Endothelial cell of umbilical vein (primary cell): ENCODE data around the gene PRPH. TPM values are rescaled to one million over a fixed set of nuclear protein-coding genes. Genes with fewer than 3 reads are reported as not detected.

Experiments
- BruUV-seq: library from RNA; stranded (reverse); fragments of 400-500 nt; replicated peaks from 2 replicates; lab custom pipeline; 2021; lab: Mats Ljungman, UMichigan
- CTCF ChIA-PET: fragments of 300-600, 350-600 bp; sonication (Branson Sonifier 250); formaldehyde crosslinking; loops from one replicate; lab custom pipeline; 2021; ENCODE audit warnings: antibody characterized with exemption, inconsistent platforms; lab: Charles Lee
- POLR2A ChIA-PET: fragments of 300-600, 350-600 bp; sonication (Branson Sonifier 250); formaldehyde crosslinking; loops from one replicate; lab custom pipeline; 2021; ENCODE audit warnings: antibody characterized with exemption, inconsistent platforms; lab: Charles Lee
- DNase-seq: peaks from one replicate; pipeline ENCODE4 v3.0.0-alpha.2; 2011; ENCODE audit warnings: low read depth, low spot score
- FAIRE-seq: peaks from 2 replicates; lab custom pipeline; 2011; peaks lifted over from hg19 to GRCh38; lab: Jason Lieb, UNC
- H2AFZ ChIP-seq: 2 replicates; pipeline ENCODE4 v1.6.0; 2012; ENCODE audit warnings: low read depth, low read length, control low read depth, inconsistent platforms
- H3K27ac ChIP-seq: 2 replicates; pipeline ENCODE4 v1.5.1; 2011; ENCODE audit warnings: low read depth, mild to moderate bottlenecking, control low read depth, low read length, moderate library complexity; ENCODE audit not compliant: insufficient read depth
- H3K27me3 ChIP-seq, 2 experiments: 2 replicates each; pipeline versions ENCODE4 v1.6.0 to v1.6.1; 2011; ENCODE audit warnings: low read length in 2 of 2, mixed read lengths in 1 of 2; ENCODE audit not compliant: control insufficient read depth in 2 of 2, insufficient read depth in 2 of 2
- H3K36me3 ChIP-seq, 2 experiments: 2 replicates in 1 of 2; 3 replicates in 1 of 2; pipeline ENCODE4 v1.5.1; 2011; ENCODE audit warnings: low read length in 2 of 2, mild to moderate bottlenecking in 1 of 2, moderate library complexity in 1 of 2; ENCODE audit not compliant: control insufficient read depth in 2 of 2, insufficient read depth in 2 of 2; ENCODE audit errors: extremely low read depth in 1 of 2
- H3K4me1 ChIP-seq: 3 replicates; pipeline ENCODE4 v1.5.1; 2011; ENCODE audit warnings: mild to moderate bottlenecking, low read length; ENCODE audit not compliant: control insufficient read depth, insufficient read depth; ENCODE audit errors: extremely low read depth
- H3K4me2 ChIP-seq: 2 replicates; pipeline ENCODE4 v1.6.1; 2011; ENCODE audit warnings: low read length, control low read depth, mixed read lengths; ENCODE audit not compliant: insufficient read depth
- H3K4me3 ChIP-seq, 3 experiments: fragments of 200-600 bp in 1 of 3; sonication (generic), shearing (Covaris generic) in 1 of 3; replicated peaks in 1 of 3; 2 replicates each; pipeline ENCODE4 v1.5.1; 2011 to 2016; ENCODE audit warnings: control low read depth in 3 of 3, low read length in 3 of 3, mild to moderate bottlenecking in 2 of 3, inconsistent platforms in 1 of 3, low read depth in 1 of 3, moderate library complexity in 1 of 3; ENCODE audit not compliant: insufficient read depth in 1 of 3
- H3K79me2 ChIP-seq: 2 replicates; pipeline ENCODE4 v1.6.0; 2012; ENCODE audit warnings: low read length, inconsistent platforms; ENCODE audit not compliant: control insufficient read depth, insufficient read depth
- H3K9ac ChIP-seq: replicated peaks from 2 replicates; pipeline ENCODE3; 2011; ENCODE audit warnings: low read length, control low read depth; ENCODE audit not compliant: insufficient read depth; ENCODE audit errors: extremely low read depth
- H3K9me1 ChIP-seq: replicated peaks from 3 replicates; pipeline ENCODE4 v1.6.0; 2011; ENCODE audit warnings: mild to moderate bottlenecking, low read length; ENCODE audit not compliant: control insufficient read depth, insufficient read depth; ENCODE audit errors: extremely low read depth
- H3K9me3 ChIP-seq: replicated peaks from 2 replicates; pipeline ENCODE4 v1.5.1; 2012; ENCODE audit warnings: low read length, inconsistent platforms; ENCODE audit not compliant: control insufficient read depth, insufficient read depth
- H4K20me1 ChIP-seq: replicated peaks from 2 replicates; pipeline ENCODE3; 2011; ENCODE audit warnings: mild to moderate bottlenecking, low read length; ENCODE audit not compliant: control insufficient read depth, insufficient read depth; ENCODE audit errors: extremely low read depth
- EZH2 ChIP-seq: IDR thresholded peaks from 2 replicates; pipeline ENCODE4 v1.6.1; 2012; ENCODE audit warnings: borderline replicate concordance, low read depth, mild to moderate bottlenecking, moderate library complexity, low read length, inconsistent platforms; ENCODE audit not compliant: severe bottlenecking
- FOS ChIP-seq: IDR thresholded peaks from 2 replicates; pipeline ENCODE4 v1.6.1; 2011; ENCODE audit warnings: mild to moderate bottlenecking, low read length, moderate library complexity, borderline replicate concordance; ENCODE audit not compliant: insufficient read depth
- GATA2 ChIP-seq: IDR thresholded peaks from 2 replicates; pipeline ENCODE4 v1.7.0; 2011; ENCODE audit warnings: low read depth, mild to moderate bottlenecking, moderate library complexity, mixed read lengths, low read length; ENCODE audit not compliant: insufficient read length, insufficient read depth
- JUN ChIP-seq: IDR thresholded peaks from 2 replicates; pipeline ENCODE4 v1.6.1; 2011; ENCODE audit warnings: borderline replicate concordance, low read depth; ENCODE audit not compliant: insufficient read length, insufficient read depth
- MYC ChIP-seq: IDR thresholded peaks from one replicate; pipeline ENCODE4 v1.6.1; 2011; ENCODE audit warnings: mild to moderate bottlenecking, low read depth, low read length
- POLR2A ChIP-seq: IDR thresholded peaks from 2 replicates; pipeline ENCODE4 v1.6.1; 2012; ENCODE audit warnings: low read depth, mild to moderate bottlenecking, control low read depth, low read length
- POLR2AphosphoS5 ChIP-seq: IDR thresholded peaks from 2 replicates; pipeline ENCODE4 v1.6.1; 2012; ENCODE audit warnings: low read depth, mild to moderate bottlenecking, control low read depth, low read length, moderate library complexity; ENCODE audit not compliant: insufficient read depth
- dilution Hi-C: fragments of 300-500 bp; cut with MboI; formaldehyde crosslinking; loops from one replicate; pipeline ENCODE4 v1.15.0; 2019; ENCODE audit warnings: low sequenced_read_pairs; ENCODE audit not compliant: extremely low pct_ligation_motif_present
- intact Hi-C: fragments of 100-400 bp; cut with micrococcal nuclease; formaldehyde crosslinking; loops from one replicate; pipeline ENCODE4 v1.10.0; 2022
- polyA plus RNA-seq, 4 experiments: library from polyadenylated mRNA; depleted of rRNA in 3 of 4; stranded (reverse) in 3 of 4; unstranded in 1 of 4; fragments of >200 nt; gene quantifications; 2 replicates each; pipeline versions ENCODE4 v1.2.1 to v1.2.3, GENCODE V29; 2011 to 2012; ENCODE audit warnings: missing spikeins in 1 of 4
- total RNA-seq: library from RNA; stranded (reverse); gene quantifications from 2 replicates; pipeline ENCODE4 v1.2.3, GENCODE V29; 2021
- TF ChIP-seq, protein P1 (sequence below), 2 donors: IDR thresholded peaks; 1 replicate in 1 of 2; 2 replicates in 1 of 2; pipeline ENCODE4 v1.5.1; 2011; ENCODE audit warnings: low read length in 2 of 2, mild to moderate bottlenecking in 2 of 2, moderate library complexity in 2 of 2, control low read depth in 1 of 2, inconsistent platforms in 1 of 2, low read depth in 1 of 2; ENCODE audit not compliant: insufficient read depth in 1 of 2; ENCODE audit errors: extremely low read depth in 1 of 2
- TF ChIP-seq, protein P2 (sequence below): IDR thresholded peaks from 2 replicates; pipeline ENCODE4 v1.6.1; 2011; ENCODE audit not compliant: insufficient read depth, insufficient read length

Gene PRPH
- total and polyA plus RNA-seq, 2 donors (not counting 3 experiments of a cell fraction or from before 2014, with no cell fraction given), result not detected

- H3K27me3 ChIP-seq, result peaks cover 57 to 73% of the 10 kb centered on the region in 2 experiments
- POLR2A ChIA-PET, result interaction anchor here (0.6 kb wide), 1 partner anchor 445 kb away, joined by 5 read pairs; no protein-coding TSS in a partner anchor
These were observed 44.5 kb downstream of the PRPH start for GRCh38 chr12:49339464-49339861.

More at GRCh38 chr12:49339464-49339861, 44.5 kb downstream of the PRPH start:
- H3K4me3 ChIP-seq, result no peak overlapping the region
- H3K4me2 ChIP-seq, result no peak overlapping the region
- no peaks in the 10 kb centered on the region for H3K9me3 ChIP-seq
- H2AFZ ChIP-seq, result no peak overlapping the region
- intact Hi-C loops, result no loop called here
- no peaks in the 10 kb centered on the region for H3K9me1 ChIP-seq
- no peaks in the 10 kb centered on the region for H3K79me2 ChIP-seq
- H3K4me1 ChIP-seq, result peaks cover 12% of the 10 kb centered on the region
- CTCF ChIA-PET, result interaction anchor here (0.9 to 9.0 kb wide), 3 partner anchors 10 to 17 kb away, joined by 3 to 280 read pairs (median 5); partner anchors contain the start of gene DNAJC22
- H4K20me1 ChIP-seq, result no peaks in the 10 kb centered on the region
- H3K9ac ChIP-seq, result no peak overlapping the region
- DNase-seq (no peak), FAIRE-seq (no peak)
- no peaks in the 10 kb centered on the region for H3K36me3 ChIP-seq
- dilution Hi-C loops, result no loop called here
- TF ChIP-seq EZH2, result no peak
- TF ChIP-seq, protein P1, sequence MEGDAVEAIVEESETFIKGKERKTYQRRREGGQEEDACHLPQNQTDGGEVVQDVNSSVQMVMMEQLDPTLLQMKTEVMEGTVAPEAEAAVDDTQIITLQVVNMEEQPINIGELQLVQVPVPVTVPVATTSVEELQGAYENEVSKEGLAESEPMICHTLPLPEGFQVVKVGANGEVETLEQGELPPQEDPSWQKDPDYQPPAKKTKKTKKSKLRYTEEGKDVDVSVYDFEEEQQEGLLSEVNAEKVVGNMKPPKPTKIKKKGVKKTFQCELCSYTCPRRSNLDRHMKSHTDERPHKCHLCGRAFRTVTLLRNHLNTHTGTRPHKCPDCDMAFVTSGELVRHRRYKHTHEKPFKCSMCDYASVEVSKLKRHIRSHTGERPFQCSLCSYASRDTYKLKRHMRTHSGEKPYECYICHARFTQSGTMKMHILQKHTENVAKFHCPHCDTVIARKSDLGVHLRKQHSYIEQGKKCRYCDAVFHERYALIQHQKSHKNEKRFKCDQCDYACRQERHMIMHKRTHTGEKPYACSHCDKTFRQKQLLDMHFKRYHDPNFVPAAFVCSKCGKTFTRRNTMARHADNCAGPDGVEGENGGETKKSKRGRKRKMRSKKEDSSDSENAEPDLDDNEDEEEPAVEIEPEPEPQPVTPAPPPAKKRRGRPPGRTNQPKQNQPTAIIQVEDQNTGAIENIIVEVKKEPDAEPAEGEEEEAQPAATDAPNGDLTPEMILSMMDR (IDR thresholded peaks at IDR 0.05; ENCODE audit: extremely low read depth in 1 of 2, insufficient read depth in 1 of 2, low read depth in 1 of 2, low read length in 2 of 2), result no peak
- no peak for TF ChIP-seq POLR2A
- no peak for TF ChIP-seq JUN
- no peak for TF ChIP-seq GATA2
- TF ChIP-seq POLR2AphosphoS5, result no peak
- TF ChIP-seq, protein P2, sequence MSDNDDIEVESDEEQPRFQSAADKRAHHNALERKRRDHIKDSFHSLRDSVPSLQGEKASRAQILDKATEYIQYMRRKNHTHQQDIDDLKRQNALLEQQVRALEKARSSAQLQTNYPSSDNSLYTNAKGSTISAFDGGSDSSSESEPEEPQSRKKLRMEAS, result no peak
- TF ChIP-seq MYC, result no peak
- TF ChIP-seq FOS, result no peak
- H3K27ac ChIP-seq, result no peak overlapping the region
- BruUV-seq, result no TSS peak
